Stimulated activated effector memory CD8-positive, alpha-beta T cell treated with anti-CD3 and anti-CD28 coated beads, Interleukin-12 subunit alpha, Interleukin-12 subunit beta, amount 100 ng/mL, for 72 hours (primary cell): Measurements from ENCODE around the gene PCDHGA6.

Source experiments
- ATAC-seq: fragments of 150-1000 bp; cut with Tn5 transposase; 2 replicates; pipeline ENCODE4 v1.10.0; 2021
- DNase-seq, 2 donors: peaks; one replicate each; pipeline ENCODE4 v3.0.0; 2021 to 2022; ENCODE audit warnings: low spot score in 2 of 2
- H3K27ac Mint-ChIP-seq: one replicate; pipeline ENCODE4 v1.8.0; 2022; ENCODE audit warnings: mild to moderate bottlenecking, mixed read lengths
- H3K36me3 Mint-ChIP-seq: one replicate; pipeline ENCODE4 v1.8.0; 2022; ENCODE audit warnings: mild to moderate bottlenecking, mixed read lengths
- H3K4me1 Mint-ChIP-seq: one replicate; pipeline ENCODE4 v1.8.0; 2022; ENCODE audit warnings: mixed read lengths
- H3K4me3 Mint-ChIP-seq: one replicate; pipeline ENCODE4 v1.8.0; 2022; ENCODE audit warnings: mild to moderate bottlenecking, mixed read lengths
- H3K9me3 Mint-ChIP-seq: one replicate; pipeline ENCODE4 v1.8.0; 2022; ENCODE audit warnings: mixed read lengths

PCDHGA6 gene

DNA sequence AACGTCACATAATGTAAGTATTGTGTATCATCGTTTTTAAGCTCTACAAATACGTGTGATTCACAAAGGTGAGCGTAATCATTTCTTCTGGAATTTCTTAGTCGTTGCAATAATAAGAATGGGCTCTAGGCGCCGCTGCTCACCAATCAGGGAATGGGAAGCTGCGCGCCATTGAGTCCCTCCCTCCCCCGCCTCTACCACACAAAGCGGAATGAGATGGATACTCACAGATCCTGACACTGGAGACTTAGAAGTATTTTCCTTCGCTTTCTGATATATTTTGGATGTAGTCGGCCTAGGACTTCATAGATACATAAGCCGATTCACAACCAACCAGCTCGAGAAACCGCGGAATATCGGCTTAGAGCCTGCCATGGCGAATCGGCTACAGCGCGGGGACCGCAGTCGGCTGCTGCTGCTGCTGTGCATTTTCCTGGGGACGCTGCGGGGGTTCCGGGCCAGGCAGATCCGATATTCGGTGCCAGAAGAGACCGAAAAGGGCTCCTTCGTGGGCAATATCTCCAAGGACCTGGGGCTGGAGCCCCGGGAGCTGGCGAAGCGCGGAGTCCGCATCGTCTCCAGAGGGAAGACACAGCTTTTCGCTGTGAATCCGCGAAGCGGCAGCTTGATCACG is 47.3 kb downstream of the PCDHGA6 start, which contains the start of gene PCDHGA11:
Gene PCDHGA11, plus strand, starts transcription at position 197 of the 634 bp plus-strand sequence. Its CDS starts 177 bp downstream, at position 374.
- peak in 1 of 2 donors; percentile 38 for DNase-seq
- H3K4me3 Mint-ChIP-seq = peak within 1 kb of the TSS; percentile 69
- no peak within 1 kb of the TSS for H3K27ac Mint-ChIP-seq
- peaks cover 9% of the 10 kb centered on the region for H3K36me3 Mint-ChIP-seq
- H3K9me3 Mint-ChIP-seq = peaks cover 4% of the 10 kb centered on the region
- peak; percentile 60 for ATAC-seq
- peaks cover 15% of the 10 kb centered on the region for H3K4me1 Mint-ChIP-seq

DNA sequence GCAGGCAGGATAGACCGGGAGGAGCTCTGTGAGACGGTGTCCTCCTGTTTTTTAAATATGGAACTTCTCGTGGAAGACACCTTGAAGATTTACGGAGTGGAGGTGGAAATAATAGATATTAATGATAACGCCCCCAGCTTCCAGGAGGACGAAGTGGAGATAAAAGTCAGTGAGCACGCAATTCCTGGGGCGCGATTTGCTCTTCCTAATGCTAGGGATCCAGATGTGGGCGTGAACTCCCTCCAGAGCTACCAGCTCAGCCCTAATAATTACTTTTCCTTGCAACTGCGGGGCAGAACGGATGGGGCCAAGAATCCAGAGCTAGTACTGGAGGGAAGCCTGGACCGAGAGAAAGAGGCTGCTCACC is 47.8 kb downstream of the PCDHGA6 start:
- Mint-ChIP-seq H3K36me3 (peaks cover 9% of the 10 kb centered on the region), H3K4me3 (peak overlapping the region; percentile 69), H3K9me3 (peaks cover 4% of the 10 kb centered on the region), H3K27ac (no peak overlapping the region), H3K4me1 (peaks cover 15% of the 10 kb centered on the region)
- ATAC-seq (no peak), DNase-seq (no peak)

DNA sequence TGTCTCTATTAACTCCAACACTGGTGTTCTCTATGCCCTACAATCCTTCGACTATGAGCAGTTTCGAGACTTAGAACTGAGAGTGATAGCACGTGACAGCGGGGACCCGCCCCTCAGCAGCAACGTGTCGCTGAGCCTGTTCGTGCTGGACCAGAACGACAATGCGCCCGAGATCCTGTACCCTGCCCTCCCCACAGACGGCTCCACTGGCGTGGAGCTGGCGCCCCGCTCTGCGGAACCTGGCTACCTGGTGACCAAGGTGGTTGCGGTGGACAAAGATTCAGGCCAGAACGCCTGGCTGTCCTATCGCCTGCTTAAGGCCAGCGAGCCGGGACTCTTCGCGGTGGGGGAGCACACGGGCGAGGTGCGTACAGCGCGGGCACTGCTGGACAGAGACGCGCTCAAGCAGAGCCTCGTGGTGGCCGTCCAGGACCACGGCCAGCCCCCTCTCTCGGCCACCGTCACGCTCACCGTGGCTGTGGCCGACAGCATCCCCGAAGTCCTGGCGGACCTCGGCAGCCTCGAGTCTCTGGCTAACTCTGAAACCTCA is 49.1 kb downstream of the PCDHGA6 start:
- no peak for ATAC-seq
- Mint-ChIP-seq H3K4me3 (no peak overlapping the region), H3K27ac (no peak overlapping the region), H3K36me3 (peaks cover 9% of the 10 kb centered on the region), H3K9me3 (peaks cover 4% of the 10 kb centered on the region), H3K4me1 (peaks cover 12% of the 10 kb centered on the region)
- DNase-seq = no peak

GRCh38 chr5:141427783-141428426 is 54.2 kb downstream of the PCDHGA6 start:
- ATAC-seq (no peak), DNase-seq (no peak)
- peaks cover 11% of the 10 kb centered on the region for H3K36me3 Mint-ChIP-seq
- H3K4me1 Mint-ChIP-seq = peaks cover 10% of the 10 kb centered on the region
- H3K27ac Mint-ChIP-seq = no peak overlapping the region
- H3K4me3 Mint-ChIP-seq = no peak overlapping the region
- H3K9me3 Mint-ChIP-seq = peaks cover 13% of the 10 kb centered on the region
